MM.1S (cell line): ENCODE data around the gene CYP4A22.

Experiments used
- DNase-seq: peaks from one replicate; pipeline ENCODE4 v3.0.0-alpha.2; 2015
- H2AFZ ChIP-seq: fragments of 300-600 bp; sonication (generic); 2 replicates; pipeline ENCODE4 v1.6.0; 2016; ENCODE audit warnings: antibody characterized with exemption, low read length
- H3F3A ChIP-seq: fragments of 300-600 bp; sonication (generic); 2 replicates; pipeline ENCODE4 v1.6.1; 2016; ENCODE audit warnings: mild to moderate bottlenecking, antibody characterized with exemption, low read length, moderate library complexity, mixed read lengths; ENCODE audit not compliant: insufficient read depth
- H3K27ac ChIP-seq: fragments of 300-600 bp; sonication (generic); 2 replicates; pipeline ENCODE4 v1.5.1; 2016; ENCODE audit warnings: mild to moderate bottlenecking, low read length
- H3K27me3 ChIP-seq: fragments of 300-600 bp; sonication (generic); replicated peaks from 2 replicates; pipeline ENCODE4 v1.6.0; 2016; ENCODE audit warnings: low read length; ENCODE audit not compliant: insufficient read depth
- H3K36me3 ChIP-seq: fragments of 300-600 bp; sonication (generic); replicated peaks from 2 replicates; pipeline ENCODE4 v1.6.1; 2016; ENCODE audit warnings: mild to moderate bottlenecking, low read length, mixed read lengths; ENCODE audit not compliant: insufficient read depth
- H3K4me1 ChIP-seq: fragments of 300-600 bp; sonication (generic); 2 replicates; pipeline ENCODE4 v1.6.1; 2016; ENCODE audit warnings: low read length, mixed read lengths
- H3K4me2 ChIP-seq: fragments of 300-600 bp; sonication (generic); 2 replicates; pipeline ENCODE4 v1.6.0; 2016; ENCODE audit warnings: low read depth, low read length
- H3K4me3 ChIP-seq: fragments of 300-600 bp; sonication (generic); 2 replicates; pipeline ENCODE4 v1.5.1; 2016; ENCODE audit warnings: low read length, mixed read lengths
- H3K79me2 ChIP-seq: fragments of 300-600 bp; sonication (generic); 2 replicates; pipeline ENCODE4 v1.6.1; 2016; ENCODE audit warnings: mixed run types, low read length, mixed read lengths
- H3K9ac ChIP-seq: fragments of 300-600 bp; sonication (generic); 2 replicates; pipeline ENCODE4 v1.6.1; 2016; ENCODE audit warnings: low read length, mixed read lengths
- H3K9me2 ChIP-seq: fragments of 300-600 bp; sonication (generic); replicated peaks from 2 replicates; pipeline ENCODE4 v1.6.1; 2016; ENCODE audit warnings: mild to moderate bottlenecking, low read length, mixed read lengths; ENCODE audit not compliant: insufficient read depth
- H3K9me3 ChIP-seq: fragments of 300-600 bp; sonication (generic); replicated peaks from 2 replicates; pipeline ENCODE4 v1.6.1; 2016; ENCODE audit warnings: mild to moderate bottlenecking, low read length, mixed read lengths; ENCODE audit not compliant: insufficient read depth
- H4K20me1 ChIP-seq: fragments of 300-600 bp; sonication (generic); 2 replicates; pipeline ENCODE4 v1.6.1; 2016; ENCODE audit warnings: mild to moderate bottlenecking, low read length, moderate library complexity, mixed read lengths; ENCODE audit not compliant: insufficient read depth
- CTCF ChIP-seq: fragments of 300-600 bp; sonication (generic); IDR thresholded peaks from 2 replicates; pipeline ENCODE4 v1.5.1; 2016; ENCODE audit warnings: antibody characterized with exemption, low read length, mixed read lengths
- EZH2 ChIP-seq: fragments of 300-600 bp; sonication (generic); optimal IDR thresholded peaks from 2 replicates; pipeline ENCODE3; 2017; ENCODE audit warnings: low read depth, mild to moderate bottlenecking, antibody characterized with exemption, low read length, mixed read lengths
- EZH2phosphoT487 ChIP-seq: fragments of 300-600 bp; sonication (generic); IDR thresholded peaks from 2 replicates; pipeline ENCODE4 v1.6.1; 2018; ENCODE audit warnings: antibody characterized with exemption, low read length

Gene CYP4A22

GRCh38 chr1:47187926-47188250 is 50.6 kb downstream of the CYP4A22 start:
- H3K27ac ChIP-seq: no peak overlapping the region
- H3K79me2 ChIP-seq: no peaks in the 10 kb centered on the region
- no peaks in the 10 kb centered on the region for H3K36me3 ChIP-seq

DNA sequence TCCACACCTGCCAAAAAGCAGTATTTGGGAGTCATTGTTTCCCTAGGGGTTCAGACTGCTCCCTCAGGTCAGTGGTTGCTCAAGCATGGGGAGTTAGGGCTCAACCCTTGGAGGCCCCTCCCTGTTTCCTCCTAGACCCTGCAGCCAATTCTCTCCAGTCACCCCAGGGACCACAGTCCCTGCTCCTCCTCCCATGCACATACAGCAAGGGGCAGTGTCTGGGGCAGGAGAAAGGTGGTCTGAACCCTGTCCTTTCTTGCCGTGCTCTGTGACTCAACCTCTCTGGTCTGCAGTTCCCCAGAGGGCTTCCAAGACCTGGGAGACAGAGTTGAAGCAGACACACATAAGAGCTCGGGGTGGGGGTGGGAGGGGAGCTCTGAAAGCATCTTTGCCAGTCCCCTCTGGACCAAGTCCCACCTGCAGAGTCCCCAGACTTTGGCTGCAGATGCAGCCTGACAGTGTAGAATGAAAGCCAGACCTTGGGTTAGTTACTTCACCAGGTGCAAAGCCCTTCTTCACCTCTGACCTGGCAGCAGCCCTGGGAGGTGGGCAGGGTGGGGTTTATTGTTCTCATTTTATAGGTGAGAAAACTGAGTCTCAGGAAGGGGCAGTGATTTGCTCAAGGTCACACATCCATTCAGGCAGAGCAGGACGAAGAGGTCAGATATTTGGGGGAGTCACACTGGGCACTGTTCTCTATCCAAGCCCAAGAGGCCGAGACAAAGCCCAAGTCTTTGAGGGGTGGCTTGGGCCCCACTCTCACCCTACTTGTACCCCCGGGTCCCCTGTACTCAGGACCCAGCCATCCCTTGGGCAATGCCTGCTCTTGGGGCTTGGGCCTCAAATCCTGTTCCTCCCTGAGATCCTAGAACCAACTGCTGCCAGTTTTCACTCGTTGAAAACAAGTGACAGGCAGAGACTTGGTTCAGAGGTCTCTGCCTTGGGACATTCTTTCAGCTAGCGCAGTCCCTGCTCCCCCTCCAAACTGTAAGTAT is 51.8 kb downstream of the CYP4A22 start:
- Histone ChIP-seq H3K9me2 (no peaks in the 10 kb centered on the region), H3K27ac (no peak overlapping the region), H2AFZ (no peak overlapping the region), H3F3A (no peaks in the 10 kb centered on the region), H4K20me1 (no peaks in the 10 kb centered on the region), H3K4me1 (no peaks in the 10 kb centered on the region), H3K4me2 (no peak overlapping the region), H3K9ac (no peak overlapping the region), H3K4me3 (no peak overlapping the region), H3K36me3 (no peaks in the 10 kb centered on the region), H3K79me2 (no peaks in the 10 kb centered on the region), H3K9me3 (no peaks in the 10 kb centered on the region), H3K27me3 (no peaks in the 10 kb centered on the region)
- TF ChIP-seq EZH2 (no peak), EZH2phosphoT487 (no peak)
- DNase-seq: no peak

More at GRCh38 chr1:47187926-47188250, 50.6 kb downstream of the CYP4A22 start:
- no peaks in the 10 kb centered on the region for H3K9me3 ChIP-seq
- DNase-seq: no peak
- TF ChIP-seq EZH2 (no peak), EZH2phosphoT487 (no peak), CTCF (no peak)
- no peaks in the 10 kb centered on the region for H3K4me1 ChIP-seq
- H3K9ac ChIP-seq: no peak overlapping the region
- H3F3A ChIP-seq: no peaks in the 10 kb centered on the region
- no peak overlapping the region for H3K4me3 ChIP-seq
- H4K20me1 ChIP-seq: no peaks in the 10 kb centered on the region
- no peaks in the 10 kb centered on the region for H3K9me2 ChIP-seq
- H3K4me2 ChIP-seq: no peak overlapping the region
- H2AFZ ChIP-seq: no peak overlapping the region
- H3K27me3 ChIP-seq: peaks cover 8% of the 10 kb centered on the region; the same call in 1 of the 2 replicates

GRCh38 chr1:47189844-47190508 is 52.7 kb downstream of the CYP4A22 start, which contains the start of gene PDZK1IP1:
Gene PDZK1IP1, minus strand, starts transcription at chr1:47190036. Its CDS starts 104 bp downstream, at chr1:47189932.
- H3K9me2 ChIP-seq: no peaks in the 10 kb centered on the region
- no peaks in the 10 kb centered on the region for H3F3A ChIP-seq
- no peak within 1 kb of the TSS for H2AFZ ChIP-seq
- no peak within 1 kb of the TSS for H3K4me2 ChIP-seq
- H3K27me3 ChIP-seq: no peaks in the 10 kb centered on the region
- no peak within 1 kb of the TSS for H3K9ac ChIP-seq
- DNase-seq: no peak
- no peaks in the 10 kb centered on the region for H3K9me3 ChIP-seq
- H3K4me1 ChIP-seq: no peaks in the 10 kb centered on the region
- no peaks in the 10 kb centered on the region for H4K20me1 ChIP-seq
- TF ChIP-seq EZH2: no peak
- no peak for TF ChIP-seq CTCF
- no peak for TF ChIP-seq EZH2phosphoT487
- no peaks in the 10 kb centered on the region for H3K36me3 ChIP-seq
- H3K27ac ChIP-seq: no peak within 1 kb of the TSS
- no peak within 1 kb of the TSS for H3K4me3 ChIP-seq
- no peaks in the 10 kb centered on the region for H3K79me2 ChIP-seq

DNA sequence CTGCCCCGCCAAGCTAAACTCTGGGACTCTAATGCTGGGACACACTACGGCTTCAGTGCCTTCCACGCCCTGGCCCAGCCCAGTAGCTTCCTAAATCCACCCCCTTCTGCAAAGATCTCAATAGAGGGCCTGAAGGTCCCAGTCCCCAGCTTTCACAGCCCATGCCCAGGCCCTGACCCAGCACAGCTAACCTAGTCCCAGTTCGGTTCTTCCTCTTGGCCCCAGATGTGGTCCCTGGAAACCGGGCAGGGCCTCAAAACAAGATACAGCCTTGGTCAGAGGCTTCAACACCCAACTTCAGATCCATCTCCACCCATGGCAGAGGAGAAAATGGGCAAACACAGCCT is 53.2 kb downstream of the CYP4A22 start:
- no peaks in the 10 kb centered on the region for H3K4me1 ChIP-seq
- H3K9me3 ChIP-seq: no peaks in the 10 kb centered on the region
- H3K9ac ChIP-seq: no peak overlapping the region
- no peak for DNase-seq
- no peak overlapping the region for H3K27ac ChIP-seq
- no peak overlapping the region for H3K4me2 ChIP-seq
- no peaks in the 10 kb centered on the region for H3F3A ChIP-seq
- no peak for TF ChIP-seq CTCF
- no peak for TF ChIP-seq EZH2phosphoT487
- TF ChIP-seq EZH2: no peak
- no peaks in the 10 kb centered on the region for H3K27me3 ChIP-seq
- no peaks in the 10 kb centered on the region for H3K36me3 ChIP-seq
- H4K20me1 ChIP-seq: no peaks in the 10 kb centered on the region
- no peak overlapping the region for H2AFZ ChIP-seq
- no peak overlapping the region for H3K4me3 ChIP-seq
- no peaks in the 10 kb centered on the region for H3K79me2 ChIP-seq
- H3K9me2 ChIP-seq: no peaks in the 10 kb centered on the region
